Measurements from ENCODE around the gene GDF15. TPM values are rescaled to one million over a fixed set of nuclear protein-coding genes. Genes with fewer than 3 reads are reported as not detected.

Gene GDF15
- total and polyA plus RNA-seq, 2 experiments from 2014 or later, result 12.6 to 19.8 TPM

DNA sequence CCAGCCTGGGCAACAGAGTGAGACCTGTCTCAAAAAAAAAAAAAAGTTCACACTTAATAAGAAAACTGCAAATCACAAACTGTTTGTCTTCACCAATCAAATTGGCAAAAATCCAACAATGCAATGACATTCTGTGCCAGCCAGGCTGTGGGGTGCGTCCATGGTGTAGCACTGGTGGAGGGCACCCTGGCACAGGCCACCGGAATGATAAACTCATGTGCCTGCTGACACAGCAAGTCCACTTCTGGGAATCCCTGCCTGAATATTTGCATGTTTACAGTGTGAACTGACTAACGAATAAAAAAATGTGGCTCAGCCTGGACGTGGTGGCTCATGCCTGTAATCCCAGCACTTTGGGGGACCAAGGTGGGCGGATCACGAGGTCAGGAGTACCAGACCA lies 13.1 kb downstream of the GDF15 start:
- Mint-ChIP-seq H3K27ac (no peak overlapping the region), H3K36me3 (ENCODE audit: low read depth) (no peaks in the 10 kb centered on the region), H3K27me3 (ENCODE audit: insufficient read depth, low read depth, poor library complexity) (peaks cover 17% of the 10 kb centered on the region), H3K4me3 (no peak overlapping the region), H3K4me1 (peaks cover 3% of the 10 kb centered on the region; the same call in 2 of the 3 replicates), H3K9me3 (no peaks in the 10 kb centered on the region)
- H3K27me3 ChIP-seq (ENCODE audit: insufficient read depth), result 0 out of 2 replicates have a peak, but pooled peaks cover 4% of the 10 kb centered on the region
- no peak overlapping the region for H2AFZ ChIP-seq
- H3K79me2 ChIP-seq (replicated peaks; ENCODE audit: insufficient read depth), result no peaks in the 10 kb centered on the region
- no peaks in the 10 kb centered on the region for H3K9me2 ChIP-seq (ENCODE audit: insufficient read depth)
- 0 out of 2 replicates have a peak, but pooled peaks cover 3% of the 10 kb centered on the region for H3F3A ChIP-seq (replicated peaks; ENCODE audit: low read depth)
- no peak for ATAC-seq
- no peak for TF ChIP-seq ZNF331 (CRISPR knock-in tag; IDR thresholded peaks at IDR 0.05; ENCODE audit: low read depth)
- no peak for TF ChIP-seq STAT1 (IDR thresholded peaks at IDR 0.05; ENCODE audit: unreplicated experiment)
- no peak for TF ChIP-seq ZNF114 (CRISPR knock-in tag; IDR thresholded peaks at IDR 0.05)
- TF ChIP-seq, protein P1, sequence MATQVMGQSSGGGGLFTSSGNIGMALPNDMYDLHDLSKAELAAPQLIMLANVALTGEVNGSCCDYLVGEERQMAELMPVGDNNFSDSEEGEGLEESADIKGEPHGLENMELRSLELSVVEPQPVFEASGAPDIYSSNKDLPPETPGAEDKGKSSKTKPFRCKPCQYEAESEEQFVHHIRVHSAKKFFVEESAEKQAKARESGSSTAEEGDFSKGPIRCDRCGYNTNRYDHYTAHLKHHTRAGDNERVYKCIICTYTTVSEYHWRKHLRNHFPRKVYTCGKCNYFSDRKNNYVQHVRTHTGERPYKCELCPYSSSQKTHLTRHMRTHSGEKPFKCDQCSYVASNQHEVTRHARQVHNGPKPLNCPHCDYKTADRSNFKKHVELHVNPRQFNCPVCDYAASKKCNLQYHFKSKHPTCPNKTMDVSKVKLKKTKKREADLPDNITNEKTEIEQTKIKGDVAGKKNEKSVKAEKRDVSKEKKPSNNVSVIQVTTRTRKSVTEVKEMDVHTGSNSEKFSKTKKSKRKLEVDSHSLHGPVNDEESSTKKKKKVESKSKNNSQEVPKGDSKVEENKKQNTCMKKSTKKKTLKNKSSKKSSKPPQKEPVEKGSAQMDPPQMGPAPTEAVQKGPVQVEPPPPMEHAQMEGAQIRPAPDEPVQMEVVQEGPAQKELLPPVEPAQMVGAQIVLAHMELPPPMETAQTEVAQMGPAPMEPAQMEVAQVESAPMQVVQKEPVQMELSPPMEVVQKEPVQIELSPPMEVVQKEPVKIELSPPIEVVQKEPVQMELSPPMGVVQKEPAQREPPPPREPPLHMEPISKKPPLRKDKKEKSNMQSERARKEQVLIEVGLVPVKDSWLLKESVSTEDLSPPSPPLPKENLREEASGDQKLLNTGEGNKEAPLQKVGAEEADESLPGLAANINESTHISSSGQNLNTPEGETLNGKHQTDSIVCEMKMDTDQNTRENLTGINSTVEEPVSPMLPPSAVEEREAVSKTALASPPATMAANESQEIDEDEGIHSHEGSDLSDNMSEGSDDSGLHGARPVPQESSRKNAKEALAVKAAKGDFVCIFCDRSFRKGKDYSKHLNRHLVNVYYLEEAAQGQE (IDR thresholded peaks at IDR 0.05; ENCODE audit: unreplicated experiment), result no peak
- TF ChIP-seq, protein P2, sequence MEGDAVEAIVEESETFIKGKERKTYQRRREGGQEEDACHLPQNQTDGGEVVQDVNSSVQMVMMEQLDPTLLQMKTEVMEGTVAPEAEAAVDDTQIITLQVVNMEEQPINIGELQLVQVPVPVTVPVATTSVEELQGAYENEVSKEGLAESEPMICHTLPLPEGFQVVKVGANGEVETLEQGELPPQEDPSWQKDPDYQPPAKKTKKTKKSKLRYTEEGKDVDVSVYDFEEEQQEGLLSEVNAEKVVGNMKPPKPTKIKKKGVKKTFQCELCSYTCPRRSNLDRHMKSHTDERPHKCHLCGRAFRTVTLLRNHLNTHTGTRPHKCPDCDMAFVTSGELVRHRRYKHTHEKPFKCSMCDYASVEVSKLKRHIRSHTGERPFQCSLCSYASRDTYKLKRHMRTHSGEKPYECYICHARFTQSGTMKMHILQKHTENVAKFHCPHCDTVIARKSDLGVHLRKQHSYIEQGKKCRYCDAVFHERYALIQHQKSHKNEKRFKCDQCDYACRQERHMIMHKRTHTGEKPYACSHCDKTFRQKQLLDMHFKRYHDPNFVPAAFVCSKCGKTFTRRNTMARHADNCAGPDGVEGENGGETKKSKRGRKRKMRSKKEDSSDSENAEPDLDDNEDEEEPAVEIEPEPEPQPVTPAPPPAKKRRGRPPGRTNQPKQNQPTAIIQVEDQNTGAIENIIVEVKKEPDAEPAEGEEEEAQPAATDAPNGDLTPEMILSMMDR (conservative IDR thresholded peaks at IDR 0.05; ENCODE audit: low read depth in 2 of 2), result no peak
- TF ChIP-seq CREB1 (CRISPR knock-in tag; IDR thresholded peaks at IDR 0.05; ENCODE audit: low read depth), result no peak
- TF ChIP-seq POLR2AphosphoS5 (IDR thresholded peaks at IDR 0.05; ENCODE audit: low read depth), result no peak
- no peak for TF ChIP-seq JUNB (IDR thresholded peaks at IDR 0.05; ENCODE audit: unreplicated experiment)
- TF ChIP-seq, protein P3, sequence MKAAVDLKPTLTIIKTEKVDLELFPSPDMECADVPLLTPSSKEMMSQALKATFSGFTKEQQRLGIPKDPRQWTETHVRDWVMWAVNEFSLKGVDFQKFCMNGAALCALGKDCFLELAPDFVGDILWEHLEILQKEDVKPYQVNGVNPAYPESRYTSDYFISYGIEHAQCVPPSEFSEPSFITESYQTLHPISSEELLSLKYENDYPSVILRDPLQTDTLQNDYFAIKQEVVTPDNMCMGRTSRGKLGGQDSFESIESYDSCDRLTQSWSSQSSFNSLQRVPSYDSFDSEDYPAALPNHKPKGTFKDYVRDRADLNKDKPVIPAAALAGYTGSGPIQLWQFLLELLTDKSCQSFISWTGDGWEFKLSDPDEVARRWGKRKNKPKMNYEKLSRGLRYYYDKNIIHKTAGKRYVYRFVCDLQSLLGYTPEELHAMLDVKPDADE (IDR thresholded peaks at IDR 0.05), result no peak
- no peak for TF ChIP-seq NANOG (IDR thresholded peaks at IDR 0.05; ENCODE audit: borderline replicate concordance)
- no peak for TF ChIP-seq EZH2 (IDR thresholded peaks at IDR 0.05; ENCODE audit: low read depth, unreplicated experiment)
- TF ChIP-seq, protein P4, sequence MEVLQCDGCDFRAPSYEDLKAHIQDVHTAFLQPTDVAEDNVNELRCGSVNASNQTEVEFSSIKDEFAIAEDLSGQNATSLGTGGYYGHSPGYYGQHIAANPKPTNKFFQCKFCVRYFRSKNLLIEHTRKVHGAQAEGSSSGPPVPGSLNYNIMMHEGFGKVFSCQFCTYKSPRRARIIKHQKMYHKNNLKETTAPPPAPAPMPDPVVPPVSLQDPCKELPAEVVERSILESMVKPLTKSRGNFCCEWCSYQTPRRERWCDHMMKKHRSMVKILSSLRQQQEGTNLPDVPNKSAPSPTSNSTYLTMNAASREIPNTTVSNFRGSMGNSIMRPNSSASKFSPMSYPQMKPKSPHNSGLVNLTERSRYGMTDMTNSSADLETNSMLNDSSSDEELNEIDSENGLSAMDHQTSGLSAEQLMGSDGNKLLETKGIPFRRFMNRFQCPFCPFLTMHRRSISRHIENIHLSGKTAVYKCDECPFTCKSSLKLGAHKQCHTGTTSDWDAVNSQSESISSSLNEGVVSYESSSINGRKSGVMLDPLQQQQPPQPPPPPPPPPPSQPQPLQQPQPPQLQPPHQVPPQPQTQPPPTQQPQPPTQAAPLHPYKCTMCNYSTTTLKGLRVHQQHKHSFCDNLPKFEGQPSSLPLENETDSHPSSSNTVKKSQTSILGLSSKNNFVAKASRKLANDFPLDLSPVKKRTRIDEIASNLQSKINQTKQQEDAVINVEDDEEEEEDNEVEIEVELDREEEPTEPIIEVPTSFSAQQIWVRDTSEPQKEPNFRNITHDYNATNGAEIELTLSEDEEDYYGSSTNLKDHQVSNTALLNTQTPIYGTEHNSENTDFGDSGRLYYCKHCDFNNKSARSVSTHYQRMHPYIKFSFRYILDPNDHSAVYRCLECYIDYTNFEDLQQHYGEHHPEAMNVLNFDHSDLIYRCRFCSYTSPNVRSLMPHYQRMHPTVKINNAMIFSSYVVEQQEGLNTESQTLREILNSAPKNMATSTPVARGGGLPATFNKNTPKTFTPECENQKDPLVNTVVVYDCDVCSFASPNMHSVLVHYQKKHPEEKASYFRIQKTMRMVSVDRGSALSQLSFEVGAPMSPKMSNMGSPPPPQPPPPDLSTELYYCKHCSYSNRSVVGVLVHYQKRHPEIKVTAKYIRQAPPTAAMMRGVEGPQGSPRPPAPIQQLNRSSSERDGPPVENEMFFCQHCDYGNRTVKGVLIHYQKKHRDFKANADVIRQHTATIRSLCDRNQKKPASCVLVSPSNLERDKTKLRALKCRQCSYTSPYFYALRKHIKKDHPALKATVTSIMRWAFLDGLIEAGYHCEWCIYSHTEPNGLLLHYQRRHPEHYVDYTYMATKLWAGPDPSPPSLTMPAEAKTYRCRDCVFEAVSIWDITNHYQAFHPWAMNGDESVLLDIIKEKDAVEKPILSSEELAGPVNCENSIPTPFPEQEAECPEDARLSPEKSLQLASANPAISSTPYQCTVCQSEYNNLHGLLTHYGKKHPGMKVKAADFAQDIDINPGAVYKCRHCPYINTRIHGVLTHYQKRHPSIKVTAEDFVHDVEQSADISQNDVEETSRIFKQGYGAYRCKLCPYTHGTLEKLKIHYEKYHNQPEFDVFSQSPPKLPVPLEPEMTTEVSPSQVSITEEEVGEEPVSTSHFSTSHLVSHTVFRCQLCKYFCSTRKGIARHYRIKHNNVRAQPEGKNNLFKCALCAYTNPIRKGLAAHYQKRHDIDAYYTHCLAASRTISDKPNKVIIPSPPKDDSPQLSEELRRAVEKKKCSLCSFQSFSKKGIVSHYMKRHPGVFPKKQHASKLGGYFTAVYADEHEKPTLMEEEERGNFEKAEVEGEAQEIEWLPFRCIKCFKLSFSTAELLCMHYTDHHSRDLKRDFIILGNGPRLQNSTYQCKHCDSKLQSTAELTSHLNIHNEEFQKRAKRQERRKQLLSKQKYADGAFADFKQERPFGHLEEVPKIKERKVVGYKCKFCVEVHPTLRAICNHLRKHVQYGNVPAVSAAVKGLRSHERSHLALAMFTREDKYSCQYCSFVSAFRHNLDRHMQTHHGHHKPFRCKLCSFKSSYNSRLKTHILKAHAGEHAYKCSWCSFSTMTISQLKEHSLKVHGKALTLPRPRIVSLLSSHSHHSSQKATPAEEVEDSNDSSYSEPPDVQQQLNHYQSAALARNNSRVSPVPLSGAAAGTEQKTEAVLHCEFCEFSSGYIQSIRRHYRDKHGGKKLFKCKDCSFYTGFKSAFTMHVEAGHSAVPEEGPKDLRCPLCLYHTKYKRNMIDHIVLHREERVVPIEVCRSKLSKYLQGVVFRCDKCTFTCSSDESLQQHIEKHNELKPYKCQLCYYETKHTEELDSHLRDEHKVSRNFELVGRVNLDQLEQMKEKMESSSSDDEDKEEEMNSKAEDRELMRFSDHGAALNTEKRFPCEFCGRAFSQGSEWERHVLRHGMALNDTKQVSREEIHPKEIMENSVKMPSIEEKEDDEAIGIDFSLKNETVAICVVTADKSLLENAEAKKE (CRISPR knock-in tag; IDR thresholded peaks at IDR 0.05), result no peak
- no peak for TF ChIP-seq EZH2phosphoT487 (IDR thresholded peaks at IDR 0.05; ENCODE audit: unreplicated experiment)
- no peak for DNase-seq (ENCODE audit: low spot score)
- peaks cover 2% of the 10 kb centered on the region; the same call in 1 of the 2 replicates for H3K4me1 ChIP-seq (ENCODE audit: insufficient read depth)
- H3K4me2 ChIP-seq, result no peak overlapping the region
- H3K27ac ChIP-seq (ENCODE audit: low read depth), result no peak overlapping the region
- H3K4me3 ChIP-seq, result no peak overlapping the region
- H3K36me3 ChIP-seq (ENCODE audit: insufficient read depth), result no peaks in the 10 kb centered on the region
- no peaks in the 10 kb centered on the region for H4K20me1 ChIP-seq (replicated peaks; ENCODE audit: insufficient read depth)

Measured in GM23338 (cell line).